DMS53 (cell line): ENCODE data around the gene AMOT.
"Not testable (repeated sequence)": the region's sequence is repeated elsewhere in the genome, so short reads cannot be mapped to it uniquely, and the experiment has no call there.

Experiments used
- DNase-seq: peaks from one replicate; lab custom pipeline; 2025; lab: John Stamatoyannopoulos, UW

The AMOT gene, protein sequence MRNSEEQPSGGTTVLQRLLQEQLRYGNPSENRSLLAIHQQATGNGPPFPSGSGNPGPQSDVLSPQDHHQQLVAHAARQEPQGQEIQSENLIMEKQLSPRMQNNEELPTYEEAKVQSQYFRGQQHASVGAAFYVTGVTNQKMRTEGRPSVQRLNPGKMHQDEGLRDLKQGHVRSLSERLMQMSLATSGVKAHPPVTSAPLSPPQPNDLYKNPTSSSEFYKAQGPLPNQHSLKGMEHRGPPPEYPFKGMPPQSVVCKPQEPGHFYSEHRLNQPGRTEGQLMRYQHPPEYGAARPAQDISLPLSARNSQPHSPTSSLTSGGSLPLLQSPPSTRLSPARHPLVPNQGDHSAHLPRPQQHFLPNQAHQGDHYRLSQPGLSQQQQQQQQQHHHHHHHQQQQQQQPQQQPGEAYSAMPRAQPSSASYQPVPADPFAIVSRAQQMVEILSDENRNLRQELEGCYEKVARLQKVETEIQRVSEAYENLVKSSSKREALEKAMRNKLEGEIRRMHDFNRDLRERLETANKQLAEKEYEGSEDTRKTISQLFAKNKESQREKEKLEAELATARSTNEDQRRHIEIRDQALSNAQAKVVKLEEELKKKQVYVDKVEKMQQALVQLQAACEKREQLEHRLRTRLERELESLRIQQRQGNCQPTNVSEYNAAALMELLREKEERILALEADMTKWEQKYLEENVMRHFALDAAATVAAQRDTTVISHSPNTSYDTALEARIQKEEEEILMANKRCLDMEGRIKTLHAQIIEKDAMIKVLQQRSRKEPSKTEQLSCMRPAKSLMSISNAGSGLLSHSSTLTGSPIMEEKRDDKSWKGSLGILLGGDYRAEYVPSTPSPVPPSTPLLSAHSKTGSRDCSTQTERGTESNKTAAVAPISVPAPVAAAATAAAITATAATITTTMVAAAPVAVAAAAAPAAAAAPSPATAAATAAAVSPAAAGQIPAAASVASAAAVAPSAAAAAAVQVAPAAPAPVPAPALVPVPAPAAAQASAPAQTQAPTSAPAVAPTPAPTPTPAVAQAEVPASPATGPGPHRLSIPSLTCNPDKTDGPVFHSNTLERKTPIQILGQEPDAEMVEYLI

GRCh38 chrX:112840382-112841113, at the start of gene AMOT:
AMOT (minus strand) TSS chrX:112840831; CDS start chrX:112823126, 17,705 bp downstream.
- DNase-seq, result peak; percentile 89

DNA sequence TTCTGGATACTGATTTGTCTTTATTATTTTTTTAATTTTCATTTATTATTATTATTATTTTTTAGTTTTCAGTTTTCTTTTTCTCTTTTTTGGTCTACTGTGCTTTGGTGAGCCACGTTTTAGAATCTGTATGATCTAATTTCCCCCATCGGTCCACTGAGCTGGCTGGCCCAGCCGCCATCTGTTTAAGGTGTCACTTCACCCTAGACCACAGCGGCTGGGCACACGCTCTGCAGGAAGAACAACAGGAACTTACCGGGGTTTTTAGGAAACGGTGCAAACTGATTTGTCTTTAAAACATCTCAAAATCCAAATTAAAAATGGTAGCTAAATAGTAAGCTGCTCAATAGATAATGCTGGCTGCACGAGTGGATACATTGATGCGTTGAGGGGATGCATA, 48.8 kb upstream of the AMOT start:
- no peak for DNase-seq

- DNase-seq, result no peak
Measured at GRCh38 chrX:112888916-112889315, 48.3 kb upstream of the AMOT start.

DNA sequence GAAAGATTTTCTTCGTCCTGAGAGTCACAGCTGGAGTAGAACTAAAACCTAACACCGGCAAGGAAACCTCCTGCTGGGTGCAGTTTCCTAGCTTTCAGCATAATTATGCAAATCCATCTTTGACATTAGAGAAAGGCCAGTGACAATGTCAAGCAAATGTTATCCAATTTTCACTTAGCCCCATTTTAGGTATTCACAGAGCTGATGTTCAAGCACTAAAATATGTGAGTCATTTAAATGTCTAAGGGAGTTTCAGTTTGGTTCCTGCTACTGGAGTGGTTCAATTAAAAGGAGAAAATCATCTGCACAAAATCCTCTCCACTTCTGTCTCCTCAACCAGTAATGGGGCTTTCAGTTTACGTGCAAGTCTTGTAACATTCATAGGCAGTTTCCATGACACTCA, 37.1 kb upstream of the AMOT start:
- no peak for DNase-seq

DNA sequence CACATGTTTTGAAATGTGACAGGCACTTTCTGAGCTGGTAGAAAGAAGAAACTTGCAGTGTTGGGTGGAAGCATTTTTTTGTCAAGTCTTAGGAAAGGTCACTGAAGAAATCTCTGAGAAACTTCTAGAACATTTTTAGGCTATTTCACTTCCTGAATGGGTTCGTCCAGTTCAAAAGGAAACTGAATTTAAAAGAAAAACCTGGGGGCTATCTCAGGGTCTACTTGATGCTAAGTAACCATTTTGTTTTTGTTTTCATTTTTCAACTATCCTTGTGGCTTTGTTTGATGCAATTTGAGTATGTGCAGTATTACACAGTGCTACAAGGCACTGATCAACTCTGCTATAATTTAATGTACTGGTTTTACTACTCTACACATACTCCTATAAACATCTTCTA, 34.0 kb upstream of the AMOT start:
- no peak for DNase-seq

GRCh38 chrX:112874175-112874574, 33.5 kb upstream of the AMOT start:
- peak; percentile 18 for DNase-seq

DNA sequence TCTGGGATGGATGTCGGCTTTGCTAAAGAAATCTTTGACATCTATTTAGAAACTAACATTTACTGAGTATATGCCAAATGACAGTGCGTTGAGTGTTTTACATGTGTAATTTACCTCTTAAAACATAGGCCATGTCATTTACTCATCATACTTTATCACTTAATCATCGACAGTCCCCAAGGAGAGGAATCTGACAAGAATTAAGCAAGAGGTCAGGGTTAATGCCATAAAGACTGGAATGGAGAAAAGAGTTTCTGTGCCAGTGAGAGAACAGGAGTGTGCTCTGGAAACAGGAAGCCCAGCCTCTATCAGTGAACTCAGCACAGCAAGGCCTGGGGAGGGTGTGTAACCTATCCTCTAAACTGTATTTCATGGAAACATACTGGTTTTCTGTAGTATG, 28.0 kb upstream of the AMOT start:
- DNase-seq, result no peak

DNA sequence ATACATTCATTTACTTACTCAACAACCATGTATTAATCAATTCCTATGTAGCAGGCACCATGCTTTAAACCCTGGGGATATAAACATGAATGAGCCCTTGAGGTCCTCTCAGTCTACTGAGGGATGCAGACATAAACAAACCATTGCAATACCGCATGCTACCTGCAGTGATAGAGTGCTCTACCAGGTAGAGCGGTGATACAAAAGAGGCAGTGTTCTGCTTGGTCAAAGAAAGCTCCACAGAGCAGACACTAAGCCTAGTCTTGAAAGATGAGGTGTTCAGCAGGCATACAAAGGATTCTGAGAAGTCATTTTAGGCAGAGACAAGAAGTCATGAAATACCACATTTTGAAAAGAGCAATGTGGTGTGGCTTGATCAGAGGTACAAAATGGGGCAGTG, 26.9 kb upstream of the AMOT start:
- DNase-seq, result peak; percentile 55

- no peak for DNase-seq
Measured at GRCh38 chrX:112866175-112866574, 25.5 kb upstream of the AMOT start.

- peak; percentile 45 for DNase-seq
Measured at GRCh38 chrX:112865464-112866025, 24.9 kb upstream of the AMOT start.

GRCh38 chrX:112863850-112864249, 23.2 kb upstream of the AMOT start:
- DNase-seq, result no peak

DNA sequence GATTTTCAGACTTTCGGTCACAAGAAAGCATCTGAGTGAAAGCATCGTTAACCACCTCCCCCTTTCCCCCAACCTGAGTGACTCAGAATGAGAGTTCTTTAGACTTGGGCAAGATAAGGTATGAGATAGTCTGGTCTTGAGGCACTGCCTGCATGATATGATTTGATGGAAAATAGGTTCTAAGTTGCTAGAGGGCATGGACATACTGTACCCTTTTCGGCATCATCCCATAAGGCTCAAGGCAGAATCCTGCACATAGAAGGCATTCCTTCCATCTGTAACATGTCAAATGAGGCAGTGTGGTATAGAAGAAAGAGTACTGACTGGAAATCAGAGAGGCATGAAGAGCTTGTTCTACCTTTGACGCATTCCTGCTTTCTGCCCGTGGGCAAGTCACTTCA, 16.8 kb upstream of the AMOT start:
- DNase-seq, result no peak

DNA sequence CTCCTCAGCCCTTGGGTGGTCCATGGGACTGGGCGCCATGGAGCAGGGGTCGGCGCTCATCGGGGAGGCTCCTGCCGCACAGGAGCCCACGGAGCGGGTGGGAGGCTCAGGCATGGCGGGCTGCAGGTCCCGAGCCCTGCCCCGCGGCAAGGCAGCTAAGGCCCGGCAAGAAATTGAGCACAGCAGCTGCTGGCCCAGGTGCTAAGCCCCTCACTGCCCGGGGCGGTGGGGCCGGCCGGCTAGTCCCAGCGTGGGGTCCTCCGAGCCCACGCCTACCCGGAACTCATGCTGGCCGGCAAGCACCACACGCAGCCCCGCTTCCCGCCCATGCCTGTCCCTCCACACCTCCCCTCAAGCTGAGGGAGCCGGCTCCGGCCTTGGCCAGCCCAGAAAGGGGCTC, 14.3 kb upstream of the AMOT start:
- DNase-seq, result not testable (repeated sequence)

- DNase-seq, result no peak
Measured at GRCh38 chrX:112852851-112853250, 12.2 kb upstream of the AMOT start.

DNA sequence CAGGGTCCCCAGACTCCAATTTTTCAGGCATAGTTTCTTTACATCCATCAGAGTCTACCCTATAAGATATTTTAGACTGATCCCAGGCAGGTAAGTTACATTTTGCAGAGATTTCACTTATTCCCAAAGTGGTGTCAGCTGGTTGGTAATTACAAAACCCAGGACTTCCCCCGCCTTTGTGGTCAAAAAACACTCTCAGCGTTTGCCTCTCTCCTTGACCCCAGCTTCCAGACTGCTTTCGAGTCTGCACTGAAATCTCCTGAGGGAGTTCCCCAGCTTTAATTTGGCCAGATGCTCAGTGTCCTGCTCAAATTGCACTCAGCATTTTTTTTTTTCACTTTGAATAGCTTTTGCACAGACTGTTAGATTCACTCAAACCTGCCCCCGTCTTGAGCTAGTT, 11.2 kb upstream of the AMOT start:
- DNase-seq, result no peak

- DNase-seq, result no peak
Measured at GRCh38 chrX:112851161-112851779, 10.6 kb upstream of the AMOT start.

- DNase-seq, result peak; percentile 52
Measured at GRCh38 chrX:112849016-112849415, 8.4 kb upstream of the AMOT start.

GRCh38 chrX:112846782-112847181, 6.2 kb upstream of the AMOT start:
- DNase-seq, result no peak

- DNase-seq, result no peak
Measured at GRCh38 chrX:112846187-112846586, 5.6 kb upstream of the AMOT start.

DNA sequence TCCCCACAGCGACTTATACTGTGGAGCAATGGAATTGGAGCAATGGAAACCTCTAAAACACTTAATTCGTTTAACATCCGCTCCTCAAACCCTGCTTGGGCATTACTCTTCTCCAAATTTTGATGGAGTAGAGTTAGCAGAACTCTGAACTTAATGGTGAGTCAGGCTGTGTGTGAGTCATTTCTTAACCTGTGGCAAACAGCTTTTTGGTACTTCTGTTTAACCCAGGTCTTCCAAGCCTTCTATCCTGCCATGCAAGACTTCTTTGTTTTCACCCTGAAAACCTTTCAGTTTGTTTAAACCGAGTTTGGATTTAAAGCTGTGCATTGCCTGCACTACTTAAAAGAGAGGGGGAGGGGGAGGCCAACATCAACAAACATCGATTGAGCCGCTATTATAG, 3.6 kb upstream of the AMOT start:
- no peak for DNase-seq

DNA sequence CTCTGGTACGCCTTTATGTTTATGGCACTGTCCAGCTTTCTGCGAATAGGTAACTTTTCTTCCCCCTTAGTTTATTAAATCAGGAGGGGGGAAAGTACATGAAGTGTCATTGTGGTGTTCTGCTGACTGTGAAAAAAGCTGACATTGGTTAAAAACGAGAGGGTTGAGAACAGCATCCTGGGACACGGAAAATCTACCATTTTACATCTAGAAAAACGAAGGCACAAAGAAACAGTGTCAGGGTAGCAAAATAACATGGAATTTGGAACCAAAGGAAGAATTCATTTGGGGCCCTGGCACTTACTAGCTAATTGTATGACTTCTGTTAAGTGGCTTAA, 1.2 kb upstream of the AMOT start:
- no peak for DNase-seq
